HepG2 (cell line): ENCODE data around the gene CBLC. TPM values are rescaled to one million over a fixed set of nuclear protein-coding genes. Genes with fewer than 3 reads are reported as not detected.

Source experiments
- ATAC-seq: fragments of 200-7000 bp; cut with Tn5 transposase; 3 replicates; pipeline ENCODE4 v1.9.1; 2020; ENCODE audit warnings: mild to moderate bottlenecking, moderate library complexity
- BruUV-seq: library from RNA; stranded (reverse); fragments of 400-500 nt; replicated peaks from 2 replicates; lab custom pipeline; 2021; lab: Mats Ljungman, UMichigan
- CTCF ChIA-PET: fragments of 300-600 bp; formaldehyde crosslinking; extraction: SDS; loops from one replicate; lab custom pipeline; 2021; ENCODE audit warnings: low total read pairs, inconsistent platforms, low intra/inter-chr PET ratio; lab: Yijun Ruan, JAX
- POLR2A ChIA-PET: fragments of 350-600 bp; sonication (Branson Sonifier 250); formaldehyde crosslinking; loops from one replicate; lab custom pipeline; 2020; ENCODE audit warnings: antibody characterized with exemption, inconsistent platforms; lab: Yijun Ruan, JAX
- DNase-seq: peaks from one replicate; pipeline ENCODE4 v3.0.0-alpha.2; 2015; ENCODE audit warnings: low spot score
- FAIRE-seq: peaks from 3 replicates; lab custom pipeline; 2011; peaks lifted over from hg19 to GRCh38; lab: Jason Lieb, UNC
- H2AFZ ChIP-seq: one replicate; pipeline ENCODE4 v1.6.1; 2011; ENCODE audit warnings: low read length, inconsistent platforms
- H3K27ac ChIP-seq: fragments of 300-600 bp; 3 replicates; pipeline ENCODE4 v1.8.0; 2011; ENCODE audit warnings: mixed run types, mild to moderate bottlenecking, mixed read lengths, low read length, inconsistent platforms; ENCODE audit not compliant: insufficient read depth; ENCODE audit errors: extremely low read length
- H3K27me3 ChIP-seq, 2 experiments: fragments of 200-600 bp in 1 of 2; 2 replicates in 1 of 2; 3 replicates in 1 of 2; pipeline versions ENCODE4 v1.6.0 to v1.8.0; 2011; ENCODE audit warnings: low read length in 2 of 2, mild to moderate bottlenecking in 2 of 2, moderate library complexity in 2 of 2, inconsistent platforms in 1 of 2; ENCODE audit not compliant: insufficient read depth in 2 of 2, control insufficient read depth in 1 of 2
- H3K36me3 ChIP-seq, 2 experiments: fragments of 200-600 bp in 1 of 2; replicated peaks in 1 of 2; 2 replicates in 1 of 2; 3 replicates in 1 of 2; pipeline versions ENCODE4 v1.5.1 to v1.8.0; 2011; ENCODE audit warnings: low read length in 2 of 2, inconsistent platforms in 1 of 2; ENCODE audit not compliant: insufficient read depth in 2 of 2, control insufficient read depth in 1 of 2
- H3K4me1 ChIP-seq: 2 replicates; pipeline ENCODE4 v1.5.1; 2012; ENCODE audit warnings: low read length, inconsistent platforms; ENCODE audit not compliant: insufficient read depth
- H3K4me2 ChIP-seq: 2 replicates; pipeline ENCODE4 v1.6.0; 2011; ENCODE audit warnings: low read depth, low read length, inconsistent platforms
- H3K4me3 ChIP-seq, 3 experiments: fragments of 200-600 bp in 1 of 3; sonication (generic), shearing (Covaris generic) in 1 of 3; replicated peaks in 1 of 3; 2 replicates each; pipeline ENCODE4 v1.5.1; 2011 to 2016; ENCODE audit warnings: low read length in 3 of 3, inconsistent platforms in 2 of 3, low read depth in 2 of 3, mild to moderate bottlenecking in 2 of 3, control low read depth in 1 of 3, mixed read lengths in 1 of 3; ENCODE audit not compliant: insufficient read depth in 1 of 3
- H3K79me2 ChIP-seq: one replicate; pipeline ENCODE4 v1.6.1; 2011; ENCODE audit warnings: low read length, inconsistent platforms; ENCODE audit not compliant: insufficient read depth
- H3K9ac ChIP-seq: 2 replicates; pipeline ENCODE4 v1.6.0; 2011; ENCODE audit warnings: mild to moderate bottlenecking, low read depth, low read length, inconsistent platforms; ENCODE audit not compliant: insufficient read depth
- H3K9me3 ChIP-seq: 2 replicates; pipeline ENCODE4 v1.5.1; 2012; ENCODE audit warnings: mild to moderate bottlenecking, low read length
- H4K20me1 ChIP-seq: 2 replicates; pipeline ENCODE4 v1.6.0; 2011; ENCODE audit warnings: inconsistent platforms, mild to moderate bottlenecking, low read length, moderate library complexity; ENCODE audit not compliant: insufficient read depth
- AFF4 ChIP-seq: sonication (generic); formaldehyde crosslinking; IDR thresholded peaks from 2 replicates; pipeline ENCODE4 v1.4.0; 2020; ENCODE audit warnings: missing genetic modification reagents
- ATF1 ChIP-seq: IDR thresholded peaks from 2 replicates; pipeline ENCODE4 v1.6.1; 2016; ENCODE audit warnings: mild to moderate bottlenecking, control low read depth
- CC2D1A ChIP-seq: sonication (generic); formaldehyde crosslinking; IDR thresholded peaks from 2 replicates; pipeline ENCODE4 v1.8.1; 2023; ENCODE audit warnings: mild to moderate bottlenecking, missing genetic modification reagents
- HOXA9 ChIP-seq: sonication (generic); formaldehyde crosslinking; IDR thresholded peaks from 2 replicates; pipeline ENCODE4 v1.8.1; 2022; ENCODE audit warnings: missing genetic modification reagents, mild to moderate bottlenecking, moderate library complexity, borderline replicate concordance
- NCOR1 ChIP-seq: fragments of 200-600 bp; sonication (generic); IDR thresholded peaks from 2 replicates; pipeline ENCODE4 v1.7.0; 2017; ENCODE audit warnings: antibody characterized with exemption, low read length, borderline replicate concordance
- NKX3-1 ChIP-seq: sonication (generic); formaldehyde crosslinking; IDR thresholded peaks from 2 replicates; pipeline ENCODE4 v1.5.0; 2020; ENCODE audit warnings: missing genetic modification reagents
- ZBTB8A ChIP-seq: sonication (generic); formaldehyde crosslinking; IDR thresholded peaks from 2 replicates; pipeline ENCODE4 v1.4.0; 2020; ENCODE audit warnings: mild to moderate bottlenecking, low read depth, missing genetic modification reagents, borderline replicate concordance
- ZNF136 ChIP-seq: sonication (generic); formaldehyde crosslinking; IDR thresholded peaks from 2 replicates; pipeline ENCODE4 v1.8.1; 2022; ENCODE audit warnings: low read depth, mild to moderate bottlenecking, moderate library complexity, missing genetic modification reagents
- ZNF460 ChIP-seq: sonication (generic); formaldehyde crosslinking; IDR thresholded peaks from 2 replicates; pipeline ENCODE4 v1.5.1; 2020; ENCODE audit warnings: missing genetic modification reagents, mild to moderate bottlenecking, borderline replicate concordance
- ZNF761 ChIP-seq: sonication (generic); formaldehyde crosslinking; conservative IDR thresholded peaks from 2 replicates; pipeline ENCODE4 v1.4.0; 2020; ENCODE audit warnings: mild to moderate bottlenecking, missing genetic modification reagents
- ZNF766 ChIP-seq: sonication (generic); formaldehyde crosslinking; IDR thresholded peaks from 2 replicates; pipeline ENCODE4 v1.5.0; 2020; ENCODE audit warnings: missing genetic modification reagents, borderline replicate concordance
- WGBS: methylation state at CpG from one replicate; pipeline ENCODE4 v1.1.6; 2017; ENCODE audit warnings: low lambda C conversion rate; 5-methylcytosine and 5-hydroxymethylcytosine counted together
- in situ Hi-C: cut with HindIII; loops from 2 replicates; pipeline ENCODE4 v1.10.0; 2017; ENCODE audit warnings: low pct_unique_long_range_greater_than_20kb; ENCODE audit not compliant: extremely low pct_ligation_motif_present
- intact Hi-C: fragments of 100-400 bp; cut with micrococcal nuclease; formaldehyde crosslinking; loops from one replicate; pipeline ENCODE4 v1.10.0; 2022; ENCODE audit not compliant: unreplicated experiment
- polyA plus RNA-seq, 8 experiments: library from polyadenylated mRNA; depleted of rRNA in 3 of 8; stranded (reverse) in 7 of 8; unstranded in 1 of 8; fragments of >200 nt; fragmentation: Illumina TruSeq in 4 of 8; extraction: Trizol in 4 of 8; gene quantifications; 2 replicates each; pipeline versions ENCODE4 v1.2.1 to v1.2.3, GENCODE V29; 2011 to 2016; ENCODE audit warnings: low read depth in 4 of 8, missing spikeins in 1 of 8, mixed read lengths in 1 of 8; ENCODE audit not compliant: insufficient read depth in 1 of 8
- total RNA-seq, 5 experiments: library from RNA; depleted of rRNA; stranded (reverse); fragments of >200 nt; fragmentation: Illumina TruSeq; extraction: Trizol; gene quantifications; 2 replicates each; pipeline ENCODE4 v1.2.3, GENCODE V29; 2016; ENCODE audit warnings: low read depth in 1 of 5
- TF ChIP-seq, protein P1 (sequence below): sonication (generic); formaldehyde crosslinking; IDR thresholded peaks from 2 replicates; pipeline ENCODE4 v1.5.0; 2020; ENCODE audit warnings: mild to moderate bottlenecking, missing genetic modification reagents

Gene CBLC
- total and polyA plus RNA-seq, 2 of the 13 experiments (the other 11 are each of a cell fraction or from before 2014, with no cell fraction given) = 1.8 to 2.6 TPM

- Histone ChIP-seq H3K9ac (no peak overlapping the region), H3K27me3 (no peaks in the 10 kb centered on the region), H3K4me2 (no peak overlapping the region), H3K4me1 (peaks cover 37% of the 10 kb centered on the region), H3K27ac (no peak overlapping the region), H3K4me3 (no peak overlapping the region), H4K20me1 (no peaks in the 10 kb centered on the region), H3K36me3 (no peaks in the 10 kb centered on the region), H3K79me2 (no peaks in the 10 kb centered on the region), H3K9me3 (no peaks in the 10 kb centered on the region), H2AFZ (no peak overlapping the region)
- intact Hi-C loops (no loop called here), in situ Hi-C loops (loop anchor here (10.0 kb wide), 1 partner anchor 202 kb away; no protein-coding TSS in a partner anchor)
- WGBS = 68% methylated on average over 23 of the region's 23 CpGs
- CTCF ChIA-PET = no interaction called here
- BruUV-seq = no TSS peak
- TF ChIP-seq ATF1 (CRISPR knock-in tag) (no peak), ZNF766 (CRISPR knock-in tag) (no peak)
- no peak for FAIRE-seq
- POLR2A ChIA-PET = interaction anchor here (1.8 kb wide), 1 partner anchor 68 kb away, joined by 4 read pairs; no protein-coding TSS in a partner anchor
- ATAC-seq = no peak
- no peak for DNase-seq
Measured at GRCh38 chr19:44776402-44777096, 1.1 kb upstream of the CBLC start.

GRCh38 chr19:44779150-44779549, 1.5 kb downstream of the CBLC start:
- H3K27ac ChIP-seq = no peak overlapping the region
- H2AFZ ChIP-seq = no peak overlapping the region
- H3K4me2 ChIP-seq = no peak overlapping the region
- DNase-seq (no peak), FAIRE-seq (no peak), ATAC-seq (no peak)
- in situ Hi-C loops (loop anchor here (10.0 kb wide), 1 partner anchor 204 kb away; no protein-coding TSS in a partner anchor), intact Hi-C loops (no loop called here)
- WGBS = 60% methylated on average over 2 of the region's 2 CpGs
- no peaks in the 10 kb centered on the region for H3K36me3 ChIP-seq
- no peak overlapping the region for H3K4me3 ChIP-seq
- no peaks in the 10 kb centered on the region for H3K9me3 ChIP-seq
- CTCF ChIA-PET = no interaction called here
- no TSS peak for BruUV-seq
- no peaks in the 10 kb centered on the region for H3K79me2 ChIP-seq
- H3K4me1 ChIP-seq = peaks cover 45% of the 10 kb centered on the region
- POLR2A ChIA-PET = no interaction called here
- no peaks in the 10 kb centered on the region for H3K27me3 ChIP-seq
- H4K20me1 ChIP-seq = no peaks in the 10 kb centered on the region
- H3K9ac ChIP-seq = no peak overlapping the region
- TF ChIP-seq ZBTB8A (CRISPR knock-in tag) (no peak), CC2D1A (CRISPR knock-in tag) (no peak), NKX3-1 (no peak), ZNF460 (CRISPR knock-in tag) (peak; percentile 10; the same call in 1 of the 2 replicates), NCOR1 (no peak), HOXA9 (CRISPR knock-in tag) (no peak), AFF4 (no peak), ZNF136 (CRISPR knock-in tag) (no peak), ZNF761 (CRISPR knock-in tag) (no peak)
- TF ChIP-seq, protein P1, sequence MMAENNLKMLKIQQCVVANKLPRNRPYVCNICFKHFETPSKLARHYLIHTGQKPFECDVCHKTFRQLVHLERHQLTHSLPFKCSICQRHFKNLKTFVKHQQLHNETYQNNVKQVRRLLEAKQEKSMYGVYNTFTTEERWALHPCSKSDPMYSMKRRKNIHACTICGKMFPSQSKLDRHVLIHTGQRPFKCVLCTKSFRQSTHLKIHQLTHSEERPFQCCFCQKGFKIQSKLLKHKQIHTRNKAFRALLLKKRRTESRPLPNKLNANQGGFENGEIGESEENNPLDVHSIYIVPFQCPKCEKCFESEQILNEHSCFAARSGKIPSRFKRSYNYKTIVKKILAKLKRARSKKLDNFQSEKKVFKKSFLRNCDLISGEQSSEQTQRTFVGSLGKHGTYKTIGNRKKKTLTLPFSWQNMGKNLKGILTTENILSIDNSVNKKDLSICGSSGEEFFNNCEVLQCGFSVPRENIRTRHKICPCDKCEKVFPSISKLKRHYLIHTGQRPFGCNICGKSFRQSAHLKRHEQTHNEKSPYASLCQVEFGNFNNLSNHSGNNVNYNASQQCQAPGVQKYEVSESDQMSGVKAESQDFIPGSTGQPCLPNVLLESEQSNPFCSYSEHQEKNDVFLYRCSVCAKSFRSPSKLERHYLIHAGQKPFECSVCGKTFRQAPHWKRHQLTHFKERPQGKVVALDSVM (CRISPR knock-in tag) = peak; percentile 81
